GM21526 (cell line): Measurements from ENCODE around the gene TMTC3.
"Not testable (repeated sequence)": the region's sequence is repeated elsewhere in the genome, so short reads cannot be mapped to it uniquely, and the experiment has no call there.

Source experiments
- ATAC-seq: cut with Tn5 transposase; IDR thresholded peaks from one replicate; pipeline ENCODE4 v1.9.1; 2021; ENCODE audit warnings: moderate library complexity; ENCODE audit not compliant: unreplicated experiment, low FRiP score

The TMTC3 gene

DNA sequence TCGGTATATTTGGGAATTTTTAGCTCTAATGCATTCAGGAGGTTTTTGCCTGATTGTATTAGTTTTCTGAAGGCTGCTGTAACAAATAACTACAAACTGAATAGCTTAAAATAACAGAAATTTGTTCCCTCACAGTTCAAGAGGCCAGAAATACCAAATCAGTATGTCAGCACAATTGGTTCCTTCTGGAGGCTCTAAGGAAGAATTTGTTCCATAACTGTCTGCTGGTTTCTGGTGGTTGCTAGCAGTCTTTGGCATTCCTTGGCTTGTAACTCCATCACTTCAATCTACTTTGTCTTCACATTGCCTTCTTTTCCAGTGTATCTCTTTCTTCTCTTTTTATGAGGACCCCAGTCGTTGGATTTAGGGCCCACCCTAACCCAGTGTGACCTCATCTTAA is 21.3 kb downstream of the TMTC3 start:
- no peak for ATAC-seq

DNA sequence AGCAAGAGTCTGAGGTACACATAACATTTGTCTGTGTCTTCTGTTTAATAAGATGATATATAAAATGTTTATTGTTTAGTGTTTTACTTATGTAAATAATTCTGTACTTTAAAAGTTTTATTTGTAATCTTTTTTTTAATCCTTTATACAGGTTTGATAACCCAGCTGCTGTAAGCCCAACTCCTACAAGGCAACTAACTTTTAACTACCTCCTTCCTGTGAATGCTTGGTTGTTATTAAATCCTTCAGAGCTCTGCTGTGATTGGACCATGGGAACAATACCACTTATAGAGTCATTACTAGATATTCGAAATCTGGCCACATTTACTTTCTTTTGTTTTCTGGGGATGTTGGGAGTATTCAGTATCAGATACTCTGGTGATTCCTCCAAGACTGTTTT is 24.1 kb downstream of the TMTC3 start:
- no peak for ATAC-seq

DNA sequence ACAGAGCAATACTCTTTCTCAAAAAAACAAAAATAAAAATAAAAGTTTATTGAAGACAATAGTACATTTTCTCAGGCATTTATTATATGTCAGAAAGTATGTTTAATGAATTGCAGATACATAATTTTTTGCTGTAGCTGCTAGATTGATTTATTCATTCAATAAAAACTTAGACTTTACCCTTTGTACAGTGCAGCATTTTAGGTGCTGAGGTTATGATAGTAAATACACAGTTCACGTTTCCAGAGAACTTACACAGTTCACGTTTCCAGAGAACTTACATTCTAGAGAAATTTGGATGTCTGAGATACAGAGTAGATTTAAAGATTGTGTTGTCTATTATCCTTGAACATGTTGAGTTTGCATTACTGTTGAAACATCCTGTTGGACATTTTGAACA is 25.3 kb downstream of the TMTC3 start:
- no peak for ATAC-seq

DNA sequence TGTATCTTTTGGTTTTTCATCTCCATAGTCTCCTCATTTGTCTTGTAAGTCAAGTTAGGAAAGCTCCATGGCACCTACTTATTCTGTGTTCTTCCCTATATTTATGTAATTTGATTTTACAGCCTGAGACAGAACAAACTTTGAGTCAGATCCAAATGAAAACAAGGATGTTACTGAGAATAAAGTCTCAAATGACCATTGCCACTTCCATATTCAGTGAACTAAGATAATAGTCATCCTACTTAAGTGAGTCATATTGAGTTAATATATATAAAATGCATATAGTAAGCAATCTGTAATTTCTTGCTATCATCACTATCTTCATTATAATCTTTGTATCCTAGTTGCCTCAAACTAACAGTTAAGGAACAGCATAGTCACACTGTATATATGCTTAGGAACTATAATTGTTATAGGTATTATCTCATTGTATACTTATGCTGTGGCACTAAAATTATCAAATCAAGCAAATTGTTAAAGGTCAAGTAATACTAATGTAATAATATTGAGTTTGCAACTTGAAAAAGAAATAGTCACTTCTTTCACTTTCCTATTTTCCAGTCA is 30.8 kb downstream of the TMTC3 start:
- ATAC-seq = no peak

DNA sequence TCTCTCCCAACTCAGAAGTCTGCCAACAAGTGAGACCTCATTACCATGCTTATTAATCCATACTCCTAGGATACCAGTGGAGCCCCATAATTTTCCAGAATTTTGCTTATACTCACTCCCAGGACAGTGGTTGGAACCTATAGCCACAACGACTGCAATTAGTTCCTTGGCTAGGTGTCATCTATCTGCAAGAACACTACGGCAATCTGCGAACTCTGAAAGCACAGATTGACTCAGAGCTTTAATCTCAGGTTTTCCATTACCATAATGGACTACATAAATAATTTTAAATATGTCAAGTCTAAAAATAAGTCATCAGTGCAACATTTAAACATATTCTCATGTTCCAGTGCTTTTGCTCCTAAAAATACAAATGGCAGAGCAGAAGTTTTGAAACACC is 33.4 kb downstream of the TMTC3 start:
- no peak for ATAC-seq

GRCh38 chr12:88179436-88180014 is 37.4 kb downstream of the TMTC3 start:
- no peak for ATAC-seq

- no peak for ATAC-seq
Observed at GRCh38 chr12:88181881-88182280, 39.8 kb downstream of the TMTC3 start.

DNA sequence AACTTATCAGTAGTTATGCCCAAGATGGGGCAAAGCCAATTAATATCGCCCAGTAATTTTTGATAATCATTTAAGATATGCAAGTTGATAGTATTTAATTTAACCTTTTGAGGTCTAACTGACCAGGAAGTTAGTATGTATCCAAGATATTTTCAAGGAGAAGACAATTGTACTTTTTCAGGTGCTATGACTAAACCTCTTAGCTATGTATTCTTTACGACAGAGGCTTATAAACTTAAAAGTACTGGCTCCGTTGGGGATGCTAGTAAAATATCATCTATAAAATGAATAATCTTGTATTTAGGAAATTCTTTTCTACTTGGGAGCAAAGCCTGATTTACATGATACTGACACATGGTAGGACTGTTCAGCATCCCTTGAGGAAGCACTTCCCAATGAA is 40.3 kb downstream of the TMTC3 start:
- no peak for ATAC-seq

GRCh38 chr12:88184196-88184595 is 42.1 kb downstream of the TMTC3 start:
- no peak for ATAC-seq

DNA sequence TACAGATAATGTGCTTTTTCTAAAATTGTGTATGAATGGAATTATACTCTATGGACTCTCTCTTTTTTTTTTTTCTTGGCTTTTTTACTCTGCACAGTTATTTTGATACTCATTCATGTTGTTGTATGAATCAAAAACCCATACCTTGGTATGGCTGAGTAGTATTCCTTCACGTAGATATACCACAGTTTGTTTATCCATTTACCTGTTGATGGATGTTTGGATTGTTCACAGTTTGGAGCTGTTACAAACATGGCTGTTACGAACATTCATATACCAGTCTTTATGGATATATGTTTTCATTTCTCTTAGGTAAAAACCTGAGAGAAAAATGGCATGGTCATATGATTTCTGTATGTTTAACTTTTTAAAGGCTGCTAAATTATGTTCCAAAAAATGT is 43.2 kb downstream of the TMTC3 start:
- no peak for ATAC-seq

- no peak for ATAC-seq
Observed at GRCh38 chr12:88185988-88186387, 43.9 kb downstream of the TMTC3 start.

DNA sequence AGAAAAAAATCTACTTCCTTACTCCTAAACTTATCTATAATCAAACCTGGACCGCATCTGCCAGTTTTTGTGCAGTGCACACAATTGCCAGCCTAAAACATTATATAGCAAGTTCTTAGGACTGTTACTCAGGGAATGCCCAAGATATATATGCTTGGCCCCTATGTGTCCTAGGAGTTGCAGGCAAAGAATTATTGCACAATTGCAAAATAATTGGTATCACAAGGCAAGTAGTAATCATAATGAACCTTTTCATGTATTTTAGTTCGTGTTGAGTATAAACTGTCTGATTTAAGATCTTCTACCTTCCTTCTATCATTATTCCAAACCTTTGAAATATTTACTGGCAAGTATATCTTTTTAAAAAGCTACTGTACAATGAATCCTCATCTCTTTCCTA is 45.5 kb downstream of the TMTC3 start:
- ATAC-seq = no peak

GRCh38 chr12:88188180-88188579 is 46.1 kb downstream of the TMTC3 start:
- ATAC-seq = no peak

GRCh38 chr12:88192426-88192825 is 50.3 kb downstream of the TMTC3 start:
- no peak for ATAC-seq

GRCh38 chr12:88194868-88195267 is 52.8 kb downstream of the TMTC3 start:
- ATAC-seq = no peak

- no peak for ATAC-seq
Observed at GRCh38 chr12:88200029-88200428, 57.9 kb downstream of the TMTC3 start.

- ATAC-seq = no peak
Observed at GRCh38 chr12:88202500-88202899, 60.4 kb downstream of the TMTC3 start.

GRCh38 chr12:88206601-88207000 is 64.5 kb downstream of the TMTC3 start:
- ATAC-seq = no peak

DNA sequence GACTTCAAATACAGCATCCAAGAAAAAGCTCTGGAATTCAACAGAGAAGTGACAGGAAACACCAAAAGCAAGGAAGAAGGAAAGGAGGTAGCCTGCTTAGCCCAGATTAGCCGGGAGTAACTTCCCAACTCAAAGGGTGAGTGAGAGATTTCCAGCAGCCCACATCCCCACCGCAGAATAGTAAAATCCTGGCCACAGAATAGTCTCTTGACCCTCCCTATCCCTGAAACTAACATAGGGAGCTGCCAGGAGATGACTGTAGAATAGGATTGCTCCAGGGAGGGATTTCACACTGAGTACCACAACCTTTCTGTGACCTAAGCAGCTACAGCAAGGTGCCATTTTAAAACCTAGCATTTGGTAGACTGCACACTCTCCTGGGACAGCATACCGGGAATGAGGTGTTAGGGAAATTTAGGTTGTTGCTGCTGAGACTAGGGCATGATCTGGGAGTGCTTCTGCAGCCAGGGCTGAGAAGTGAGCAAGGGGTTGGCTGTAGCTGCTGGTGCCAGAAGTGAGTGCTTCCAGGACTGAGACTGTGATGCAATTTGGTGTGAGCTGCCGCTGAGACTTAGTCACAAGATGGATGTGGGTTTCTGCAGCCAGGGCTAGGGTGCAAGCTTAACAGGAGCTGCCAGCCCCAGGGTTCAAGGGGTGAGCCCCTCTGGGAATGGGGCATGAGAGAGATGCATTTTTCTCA is 66.0 kb downstream of the TMTC3 start:
- no peak for ATAC-seq

GRCh38 chr12:88208661-88209060 is 66.6 kb downstream of the TMTC3 start:
- no peak for ATAC-seq

GRCh38 chr12:88210311-88210710 is 68.2 kb downstream of the TMTC3 start:
- not testable (repeated sequence) for ATAC-seq

- ATAC-seq = no peak
Observed at GRCh38 chr12:88218293-88218692, 76.2 kb downstream of the TMTC3 start.
